Measurements from ENCODE around the gene TP53I11. TPM values are rescaled to one million over a fixed set of nuclear protein-coding genes. Genes with fewer than 3 reads are reported as not detected.

Gene TP53I11
- total RNA-seq, 2 donors from 2014 or later, result 60.0 to 141 TPM

DNA sequence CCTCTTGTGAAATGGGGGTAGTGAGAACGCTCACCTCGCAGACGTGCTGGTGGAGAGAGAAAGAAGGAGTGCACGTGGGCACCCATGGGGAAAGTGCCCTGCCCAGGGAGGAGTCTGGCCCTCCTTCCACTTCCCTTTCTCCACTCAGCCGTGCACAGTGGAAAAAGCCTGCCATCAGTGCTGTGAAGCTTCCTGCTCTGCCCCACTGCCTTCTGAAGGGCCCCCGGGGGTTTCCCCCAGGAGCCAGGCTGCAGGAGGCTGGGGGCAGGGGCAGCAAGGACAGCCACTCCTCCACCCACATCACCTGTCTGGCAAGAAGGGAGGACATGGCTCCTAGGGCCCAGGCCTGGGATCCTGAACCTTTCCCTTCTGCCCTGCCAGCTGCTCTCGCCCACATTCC is 7.6 kb downstream of the TP53I11 start:
- Histone ChIP-seq H3K27ac (no peak overlapping the region), H3K36me3 (no peaks in the 10 kb centered on the region), H3K27me3 (replicated peaks; ENCODE audit: insufficient read depth) (no peaks in the 10 kb centered on the region), H3K4me3 (no peak overlapping the region), H3K4me1 (ENCODE audit: control insufficient read depth in 1 of 2, low read depth in 2 of 2) (no peaks in the 10 kb centered on the region), H3K9me3 (no peaks in the 10 kb centered on the region)
- ATAC-seq (ENCODE audit: insufficient number of reproducible peaks, low FRiP score, low read depth) (no peak), DNase-seq (ENCODE audit: low spot score) (no peak)
- TF ChIP-seq, protein P1, sequence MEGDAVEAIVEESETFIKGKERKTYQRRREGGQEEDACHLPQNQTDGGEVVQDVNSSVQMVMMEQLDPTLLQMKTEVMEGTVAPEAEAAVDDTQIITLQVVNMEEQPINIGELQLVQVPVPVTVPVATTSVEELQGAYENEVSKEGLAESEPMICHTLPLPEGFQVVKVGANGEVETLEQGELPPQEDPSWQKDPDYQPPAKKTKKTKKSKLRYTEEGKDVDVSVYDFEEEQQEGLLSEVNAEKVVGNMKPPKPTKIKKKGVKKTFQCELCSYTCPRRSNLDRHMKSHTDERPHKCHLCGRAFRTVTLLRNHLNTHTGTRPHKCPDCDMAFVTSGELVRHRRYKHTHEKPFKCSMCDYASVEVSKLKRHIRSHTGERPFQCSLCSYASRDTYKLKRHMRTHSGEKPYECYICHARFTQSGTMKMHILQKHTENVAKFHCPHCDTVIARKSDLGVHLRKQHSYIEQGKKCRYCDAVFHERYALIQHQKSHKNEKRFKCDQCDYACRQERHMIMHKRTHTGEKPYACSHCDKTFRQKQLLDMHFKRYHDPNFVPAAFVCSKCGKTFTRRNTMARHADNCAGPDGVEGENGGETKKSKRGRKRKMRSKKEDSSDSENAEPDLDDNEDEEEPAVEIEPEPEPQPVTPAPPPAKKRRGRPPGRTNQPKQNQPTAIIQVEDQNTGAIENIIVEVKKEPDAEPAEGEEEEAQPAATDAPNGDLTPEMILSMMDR (IDR thresholded peaks at IDR 0.05), result no peak

DNA sequence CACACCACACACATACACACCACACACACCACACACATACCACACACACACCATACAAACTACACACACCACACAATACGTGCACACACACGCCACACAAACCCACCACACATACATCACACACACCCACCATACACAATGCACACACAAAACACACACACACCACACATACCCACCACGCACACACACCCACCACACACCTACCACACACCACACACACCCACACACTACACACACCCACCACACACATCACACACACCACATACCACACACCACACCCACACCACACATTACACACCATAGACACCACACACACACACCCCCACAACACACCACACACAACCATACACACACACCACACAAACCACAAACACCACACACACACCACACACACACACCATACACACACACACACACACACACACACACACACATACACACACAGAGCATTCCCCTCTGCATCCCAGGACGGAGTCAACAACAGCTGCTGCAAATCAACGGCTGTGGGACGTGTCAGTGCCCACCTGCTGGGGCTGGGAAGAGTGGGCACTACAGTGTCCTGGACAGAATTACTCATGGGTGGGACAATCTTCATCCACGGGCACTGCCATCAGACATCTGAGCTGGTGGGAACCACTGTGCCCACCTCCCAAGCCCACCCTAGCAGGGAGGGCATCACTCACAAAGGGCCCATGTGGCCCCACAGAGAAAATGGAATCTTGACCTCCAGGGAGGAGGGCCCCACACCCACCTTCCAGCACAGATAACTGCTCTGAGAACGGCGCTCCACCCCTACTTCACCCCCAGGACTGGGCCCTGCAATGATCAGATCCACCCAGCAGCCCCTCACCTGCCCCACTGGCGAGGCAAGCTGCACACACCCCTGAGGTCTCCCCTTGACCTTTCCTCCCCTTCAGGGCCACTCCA is 8.4 kb downstream of the TP53I11 start:
- no peaks in the 10 kb centered on the region for H3K36me3 ChIP-seq
- ATAC-seq (ENCODE audit: insufficient number of reproducible peaks, low FRiP score, low read depth), result no peak
- no peak for DNase-seq (ENCODE audit: low spot score)
- no peaks in the 10 kb centered on the region for H3K4me1 ChIP-seq (ENCODE audit: control insufficient read depth in 1 of 2, low read depth in 2 of 2)
- H3K9me3 ChIP-seq, result no peaks in the 10 kb centered on the region
- TF ChIP-seq, protein P1 (IDR thresholded peaks at IDR 0.05), result no peak
- no peak overlapping the region for H3K4me3 ChIP-seq
- no peak overlapping the region for H3K27ac ChIP-seq
- no peaks in the 10 kb centered on the region for H3K27me3 ChIP-seq (replicated peaks; ENCODE audit: insufficient read depth)

DNA sequence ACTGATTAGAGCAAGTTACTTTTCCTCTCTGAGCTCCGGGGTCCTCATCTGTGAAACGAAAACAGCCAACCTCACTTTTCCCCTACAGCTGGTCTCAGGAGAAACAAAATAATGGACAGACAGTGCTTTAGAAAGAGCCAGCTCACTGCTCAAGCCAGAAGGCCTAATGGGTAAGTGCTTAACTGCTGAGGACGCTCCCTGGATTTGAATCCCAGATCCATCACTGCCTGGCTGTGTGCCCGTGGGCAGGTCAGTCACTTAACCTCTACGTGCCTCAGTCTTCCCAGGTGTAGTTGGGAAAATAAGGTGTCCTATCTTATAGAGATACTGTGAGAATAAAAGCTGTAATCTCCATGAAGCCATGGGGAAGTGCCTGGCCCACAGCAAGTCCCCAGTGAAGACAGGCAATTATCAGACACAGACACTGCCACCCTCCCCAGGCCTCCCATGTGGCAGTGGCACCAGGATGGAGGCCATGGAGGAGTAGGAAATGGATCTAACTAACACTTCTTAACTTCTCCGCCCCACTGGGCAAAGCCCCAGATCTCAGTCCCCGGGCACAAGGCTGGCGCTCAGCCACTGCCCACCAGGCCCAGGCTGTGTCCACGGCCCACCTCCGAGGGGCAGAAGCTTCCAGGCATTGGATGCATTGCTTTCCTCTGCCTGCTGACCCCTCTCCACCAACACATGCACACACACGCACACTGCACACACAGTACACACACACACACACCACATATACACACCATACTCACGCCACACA is 9.2 kb downstream of the TP53I11 start:
- Histone ChIP-seq H3K9me3 (no peaks in the 10 kb centered on the region), H3K4me3 (no peak overlapping the region), H3K27me3 (replicated peaks; ENCODE audit: insufficient read depth) (no peaks in the 10 kb centered on the region), H3K4me1 (ENCODE audit: control insufficient read depth in 1 of 2, low read depth in 2 of 2) (no peaks in the 10 kb centered on the region), H3K27ac (no peak overlapping the region), H3K36me3 (no peaks in the 10 kb centered on the region)
- TF ChIP-seq, protein P1 (IDR thresholded peaks at IDR 0.05), result no peak
- ATAC-seq (ENCODE audit: insufficient number of reproducible peaks, low FRiP score, low read depth), result no peak
- no peak for DNase-seq (ENCODE audit: low spot score)

DNA sequence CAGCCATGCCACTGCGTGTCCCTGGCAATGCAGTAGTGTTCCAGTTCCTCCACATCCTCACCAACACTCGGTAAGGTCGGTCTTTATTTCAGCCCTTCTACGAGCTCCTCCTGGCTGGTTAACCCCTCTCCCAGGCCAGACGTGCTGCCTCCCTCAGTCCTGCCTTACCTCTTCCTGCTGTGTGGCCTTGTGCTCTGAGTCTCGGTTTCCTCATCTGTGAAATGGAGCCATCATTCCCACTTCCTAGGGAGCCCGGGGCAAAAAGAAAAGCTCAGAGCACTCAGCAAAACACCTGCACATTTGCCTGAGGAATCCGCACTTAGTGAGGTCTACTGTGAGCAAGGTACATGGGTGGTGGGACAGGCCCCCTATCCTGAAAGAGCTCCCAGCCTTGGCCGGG is 9.8 kb downstream of the TP53I11 start:
- no peaks in the 10 kb centered on the region for H3K4me1 ChIP-seq (ENCODE audit: control insufficient read depth in 1 of 2, low read depth in 2 of 2)
- DNase-seq (ENCODE audit: low spot score) (no peak), ATAC-seq (ENCODE audit: insufficient number of reproducible peaks, low FRiP score, low read depth) (no peak)
- H3K27ac ChIP-seq, result no peak overlapping the region
- H3K4me3 ChIP-seq, result no peak overlapping the region
- no peaks in the 10 kb centered on the region for H3K36me3 ChIP-seq
- H3K27me3 ChIP-seq (replicated peaks; ENCODE audit: insufficient read depth), result no peaks in the 10 kb centered on the region
- H3K9me3 ChIP-seq, result no peaks in the 10 kb centered on the region
- TF ChIP-seq, protein P1 (IDR thresholded peaks at IDR 0.05), result no peak

DNA sequence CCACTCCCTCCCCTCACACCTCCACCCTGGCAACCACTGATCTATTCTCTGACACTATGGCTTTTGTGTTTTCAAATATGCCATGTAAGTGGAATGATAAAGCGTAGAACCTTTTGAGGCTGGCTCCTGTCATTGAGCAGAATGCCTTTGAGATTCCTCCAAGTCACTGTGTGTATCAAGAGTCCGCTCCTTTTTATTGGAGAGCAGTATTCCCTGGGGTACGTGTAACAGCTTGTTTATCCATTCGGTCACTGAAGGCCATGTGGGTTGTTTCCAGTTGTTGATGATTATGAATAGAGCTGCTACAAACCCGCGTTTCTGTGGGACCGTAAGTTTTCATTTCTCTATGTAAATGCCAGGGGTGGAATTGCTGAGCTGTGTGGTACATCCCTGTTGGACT is 10.3 kb downstream of the TP53I11 start:
- TF ChIP-seq, protein P1 (IDR thresholded peaks at IDR 0.05), result no peak
- H3K27ac ChIP-seq, result no peak overlapping the region
- H3K36me3 ChIP-seq, result no peaks in the 10 kb centered on the region
- no peak for DNase-seq (ENCODE audit: low spot score)
- no peaks in the 10 kb centered on the region for H3K9me3 ChIP-seq
- H3K27me3 ChIP-seq (replicated peaks; ENCODE audit: insufficient read depth), result no peaks in the 10 kb centered on the region
- H3K4me1 ChIP-seq (ENCODE audit: control insufficient read depth in 1 of 2, low read depth in 2 of 2), result no peaks in the 10 kb centered on the region
- no peak overlapping the region for H3K4me3 ChIP-seq
- ATAC-seq (ENCODE audit: insufficient number of reproducible peaks, low FRiP score, low read depth), result no peak
